Liver (tissue), 9 donors: ENCODE measurements around the gene TTBK1. TPM values are rescaled to one million over a fixed set of nuclear protein-coding genes. Genes with fewer than 3 reads are reported as not detected.

ENCODE experiments used
- DNase-seq: peaks from one replicate; pipeline ENCODE4 v3.0.0-alpha.2; 2017; ENCODE audit warnings: low spot score
- H3K27ac ChIP-seq, 2 donors: one replicate each; pipeline ENCODE4 v1.7.0; 2013; ENCODE audit warnings: inconsistent platforms in 2 of 2, low read length in 2 of 2, control low read depth in 1 of 2, low read depth in 1 of 2, mild to moderate bottlenecking in 1 of 2
- H3K27me3 ChIP-seq, 4 donors: one replicate each; pipeline versions ENCODE4 v1.6.1 to v1.7.0; 2013; ENCODE audit warnings: low read length in 3 of 4, inconsistent platforms in 1 of 4, mild to moderate bottlenecking in 1 of 4, moderate library complexity in 1 of 4; ENCODE audit not compliant: control insufficient read depth in 4 of 4, insufficient read depth in 4 of 4
- H3K36me3 ChIP-seq, 4 donors: one replicate each; pipeline versions ENCODE4 v1.6.1 to v1.7.0; 2013; ENCODE audit warnings: low read length in 3 of 4, mild to moderate bottlenecking in 3 of 4, low read depth in 1 of 4, moderate library complexity in 1 of 4; ENCODE audit not compliant: control insufficient read depth in 4 of 4, insufficient read depth in 3 of 4
- H3K4me1 ChIP-seq, 4 donors: one replicate each; pipeline versions ENCODE4 v1.6.1 to v1.7.0; 2013; ENCODE audit warnings: low read length in 3 of 4, mild to moderate bottlenecking in 3 of 4, moderate library complexity in 1 of 4; ENCODE audit not compliant: control insufficient read depth in 4 of 4, insufficient read depth in 4 of 4
- H3K4me3 ChIP-seq, 3 donors: one replicate each; pipeline versions ENCODE4 v1.6.1 to v1.7.0; 2013; ENCODE audit warnings: low read length in 3 of 3, control low read depth in 1 of 3, low read depth in 1 of 3, mild to moderate bottlenecking in 1 of 3
- H3K9ac ChIP-seq, 2 donors: one replicate each; pipeline ENCODE4 v1.7.0; 2013; ENCODE audit warnings: low read length in 2 of 2, mild to moderate bottlenecking in 2 of 2, moderate library complexity in 2 of 2, control low read depth in 1 of 2, low read depth in 1 of 2
- H3K9me3 ChIP-seq, 4 donors: one replicate each; pipeline versions ENCODE4 v1.6.1 to v1.7.0; 2013; ENCODE audit warnings: low read length in 3 of 4; ENCODE audit not compliant: control insufficient read depth in 4 of 4
- ATF3 ChIP-seq: IDR thresholded peaks from 2 replicates; pipeline ENCODE4 v1.6.1; 2016; ENCODE audit warnings: antibody characterized with exemption
- CTCF ChIP-seq: fragments of 150-350 bp; IDR thresholded peaks from 2 replicates; pipeline ENCODE4 v1.5.1; 2017; ENCODE audit warnings: improper control_type of control experiment, low read depth, low read length; ENCODE audit not compliant: missing input control
- EGR1 ChIP-seq, 2 donors: IDR thresholded peaks; 2 replicates each; pipeline ENCODE4 v1.6.1; 2016 to 2018; ENCODE audit warnings: antibody characterized with exemption in 2 of 2, low read depth in 2 of 2
- FOXA2 ChIP-seq: IDR thresholded peaks from 2 replicates; pipeline ENCODE4 v1.6.1; 2016; ENCODE audit warnings: antibody characterized with exemption
- GABPA ChIP-seq, 2 donors: IDR thresholded peaks in 1 of 2; conservative IDR thresholded peaks in 1 of 2; 2 replicates each; pipeline ENCODE4 v1.6.1; 2016; ENCODE audit warnings: antibody characterized with exemption in 2 of 2, mild to moderate bottlenecking in 1 of 2, moderate library complexity in 1 of 2
- HNF4A ChIP-seq, 2 donors: conservative IDR thresholded peaks; 2 replicates each; pipeline ENCODE4 v1.6.1; 2016; ENCODE audit warnings: antibody characterized with exemption in 2 of 2, mild to moderate bottlenecking in 2 of 2
- JUND ChIP-seq, 2 donors: IDR thresholded peaks; 2 replicates each; pipeline ENCODE4 v1.6.1; 2016; ENCODE audit warnings: antibody characterized with exemption in 2 of 2
- MAX ChIP-seq: IDR thresholded peaks from 2 replicates; pipeline ENCODE4 v1.6.1; 2016; ENCODE audit warnings: antibody characterized with exemption
- SP1 ChIP-seq: IDR thresholded peaks from 2 replicates; pipeline ENCODE4 v1.6.1; 2018; ENCODE audit warnings: antibody characterized with exemption, mild to moderate bottlenecking
- YY1 ChIP-seq: IDR thresholded peaks from 2 replicates; pipeline ENCODE4 v1.6.1; 2016; ENCODE audit warnings: antibody characterized with exemption, mild to moderate bottlenecking
- ZBTB33 ChIP-seq: IDR thresholded peaks from 2 replicates; pipeline ENCODE4 v1.6.1; 2016; ENCODE audit warnings: antibody characterized with exemption
- WGBS: extraction: QIAGEN DNeasy Blood & Tissue Kit; methylation state at CpG from one replicate; pipeline ENCODE4 v1.1.7; 2013; 5-methylcytosine and 5-hydroxymethylcytosine counted together
- polyA plus RNA-seq, 2 donors: library from polyadenylated mRNA; stranded (reverse) in 1 of 2; unstranded in 1 of 2; fragments of 200-250 nt in 1 of 2; fragments of >200 nt in 1 of 2; fragmentation: Nextera tagmentation in 1 of 2; extraction: Ambion mirVana in 1 of 2; gene quantifications; one replicate each; pipeline versions ENCODE4 v1.2.1 to v1.2.3, GENCODE V29; 2013 to 2015
- total RNA-seq, 2 donors: library from RNA; depleted of rRNA; stranded (reverse); fragments of >200 nt; gene quantifications; one replicate each; pipeline ENCODE4 v1.2.3, GENCODE V29; 2014
- donor health status: healthy.
- donor health status: healthy.
- donor health status: healthy.
- donor health status: healthy.
- donor health status: healthy.

TTBK1 gene
- total and polyA plus RNA-seq, 4 donors, result 0.14 to 1.2 (median 0.44) TPM

- no peak overlapping the region for H3K4me3 ChIP-seq
- no peak overlapping the region for H3K9ac ChIP-seq
- no peaks in the 10 kb centered on the region for H3K27me3 ChIP-seq
- DNase-seq, result no peak
- TF ChIP-seq FOXA2, result no peak
- TF ChIP-seq ZBTB33, result no peak
- TF ChIP-seq YY1, result no peak
- no peak for TF ChIP-seq JUND (IDR thresholded peaks at IDR 0.05)
- H3K27ac ChIP-seq, result no peak overlapping the region
- 94% methylated on average over 27 of the region's 27 CpGs for WGBS
- no peaks in the 10 kb centered on the region for H3K9me3 ChIP-seq
- no peaks in the 10 kb centered on the region for H3K36me3 ChIP-seq
- peaks cover 5 to 30% (median 18%) of the 10 kb centered on the region in 4 donors for H3K4me1 ChIP-seq
Observed at GRCh38 chr6:43283905-43284304, 40.6 kb downstream of the TTBK1 start.

- 54% methylated on average over 83 of the region's 83 CpGs for WGBS
- no peak for DNase-seq
- Histone ChIP-seq H3K9me3 (no peaks in the 10 kb centered on the region), H3K36me3 (no peaks in the 10 kb centered on the region), H3K9ac (no peak overlapping the region), H3K27ac (no peak overlapping the region), H3K4me3 (no peak overlapping the region), H3K4me1 (peaks cover 2 to 18% (median 11%) of the 10 kb centered on the region in 4 donors), H3K27me3 (no peaks in the 10 kb centered on the region)
- TF ChIP-seq HNF4A (conservative IDR thresholded peaks at IDR 0.05), result no peak
- TF ChIP-seq ATF3, result no peak
- TF ChIP-seq SP1, result no peak
- no peak for TF ChIP-seq JUND (IDR thresholded peaks at IDR 0.05)
- TF ChIP-seq GABPA (IDR thresholded peaks at IDR 0.05 in 1 of 2, conservative IDR thresholded peaks at IDR 0.05 in 1 of 2), result no peak
- no peak for TF ChIP-seq EGR1 (IDR thresholded peaks at IDR 0.05; ENCODE audit: low read depth in 2 of 2)
- TF ChIP-seq MAX, result no peak
Observed at GRCh38 chr6:43284991-43285781, 41.9 kb downstream of the TTBK1 start.

- H3K27me3 ChIP-seq, result no peaks in the 10 kb centered on the region
- no peak for TF ChIP-seq CTCF
- no peak for DNase-seq
- H3K9ac ChIP-seq, result no peak overlapping the region
- H3K4me3 ChIP-seq, result no peak overlapping the region
- H3K4me1 ChIP-seq, result peaks cover 5 to 22% (median 12%) of the 10 kb centered on the region in 4 donors
- H3K9me3 ChIP-seq, result no peaks in the 10 kb centered on the region
- no peak overlapping the region for H3K27ac ChIP-seq
- H3K36me3 ChIP-seq, result no peaks in the 10 kb centered on the region
- 95% methylated on average over 5 of the region's 5 CpGs for WGBS
Observed at GRCh38 chr6:43285832-43286231, 42.6 kb downstream of the TTBK1 start.
